GM19238 (cell line): ENCODE data around the gene OR8B3.

Experiments
- DNase-seq: peaks from one replicate; pipeline ENCODE4 v3.0.0; 2011; ENCODE audit warnings: low spot score; ENCODE audit not compliant: insufficient read length

The OR8B3 gene

GRCh38 chr11:124359566-124359965, 39.3 kb downstream of the OR8B3 start:
- DNase-seq, result no peak

GRCh38 chr11:124346311-124346955, 52.4 kb downstream of the OR8B3 start:
- DNase-seq, result no peak
